ENCODE measurements around the gene WDR36. TPM values are rescaled to one million over a fixed set of nuclear protein-coding genes. Genes with fewer than 3 reads are reported as not detected.

The WDR36 gene
- total and polyA plus RNA-seq, 7 donors = 2.4 to 22.8 (median 14.4) TPM

- peak; percentile 63 for DNase-seq
- no peaks in the 10 kb centered on the region for H3K36me3 ChIP-seq
- intact Hi-C loops (cut with DNase I) = no loop called here
- peak overlapping the region in 3 of 4 donors; percentile 11 to 34 (median 27) for H3K4me3 ChIP-seq
- TF ChIP-seq POLR2A (IDR thresholded peaks at IDR 0.05) (no peak), CTCF (IDR thresholded peaks at IDR 0.05) (no peak), EP300 (IDR thresholded peaks at IDR 0.05) (no peak), POLR2AphosphoS5 (IDR thresholded peaks at IDR 0.05) (no peak)
- peaks cover 0 to 27% (median 0%) of the 10 kb centered on the region in 3 donors for H3K27me3 ChIP-seq
- no peak overlapping the region for H3K27ac ChIP-seq
- no peaks in the 10 kb centered on the region for H3K9me3 ChIP-seq
- peaks cover 0 to 24% (median 18%) of the 10 kb centered on the region in 4 donors for H3K4me1 ChIP-seq
- 11 to 18% methylated on average over 42 of the region's 42 CpGs for WGBS, 2 donors
These were observed 21.6 kb upstream of the WDR36 start for GRCh38 chr5:111070272-111071134.

- no peaks in the 10 kb centered on the region for H3K9me3 ChIP-seq
- intact Hi-C loops (cut with DNase I) = no loop called here
- no peaks in the 10 kb centered on the region for H3K36me3 ChIP-seq
- no peak for DNase-seq
- H3K27me3 ChIP-seq = peaks cover 0 to 27% (median 0%) of the 10 kb centered on the region in 3 donors
- TF ChIP-seq CTCF (IDR thresholded peaks at IDR 0.05) = no peak
- TF ChIP-seq POLR2A (IDR thresholded peaks at IDR 0.05) = no peak
- TF ChIP-seq EP300 (IDR thresholded peaks at IDR 0.05) = no peak
- TF ChIP-seq POLR2AphosphoS5 (IDR thresholded peaks at IDR 0.05) = no peak
- 81 to 84% methylated on average over 4 of the region's 4 CpGs for WGBS, 2 donors
- peak within 1 kb of the TSS in 1 of 4 donors; percentile 74 for H3K27ac ChIP-seq
- peak within 1 kb of the TSS; percentile 43 to 64 (median 58) for H3K4me3 ChIP-seq
- H3K4me1 ChIP-seq = peaks cover 0 to 24% (median 19%) of the 10 kb centered on the region in 4 donors
These were observed 20.7 kb upstream of the WDR36 start, which contains the start of gene TSLP for GRCh38 chr5:111071413-111071812. TSLP (plus strand) TSS chr5:111071713; CDS start chr5:111071891, 178 bp downstream.

GRCh38 chr5:111072949-111073682 is 19.0 kb upstream of the WDR36 start:
- intact Hi-C loops (cut with DNase I) = no loop called here
- Histone ChIP-seq H3K9me3 (no peaks in the 10 kb centered on the region), H3K36me3 (no peaks in the 10 kb centered on the region), H3K4me3 (peak overlapping the region; percentile 43 to 64 (median 58)), H3K27me3 (peaks cover 0 to 27% (median 0%) of the 10 kb centered on the region in 3 donors), H3K27ac (peak overlapping the region; percentile 2 to 74 (median 34)), H3K4me1 (peaks cover 0 to 24% (median 19%) of the 10 kb centered on the region in 4 donors)
- 3% methylated on average over 44 of the region's 44 CpGs for WGBS, 2 donors
- DNase-seq = peak; percentile 71
- no peak for TF ChIP-seq POLR2AphosphoS5 (IDR thresholded peaks at IDR 0.05)
- no peak for TF ChIP-seq POLR2A (IDR thresholded peaks at IDR 0.05)
- TF ChIP-seq CTCF (IDR thresholded peaks at IDR 0.05) = no peak
- TF ChIP-seq EP300 (IDR thresholded peaks at IDR 0.05) = no peak

- 70 to 85% methylated on average over 2 of the region's 2 CpGs for WGBS, 2 donors
- no peak overlapping the region for H3K27ac ChIP-seq
- no peaks in the 10 kb centered on the region for H3K36me3 ChIP-seq
- H3K4me3 ChIP-seq = peak overlapping the region in 1 of 4 donors; percentile 64
- H3K27me3 ChIP-seq = peaks cover 0 to 17% (median 0%) of the 10 kb centered on the region in 3 donors
- TF ChIP-seq POLR2A (IDR thresholded peaks at IDR 0.05) (no peak), EP300 (IDR thresholded peaks at IDR 0.05) (no peak), POLR2AphosphoS5 (IDR thresholded peaks at IDR 0.05) (no peak), CTCF (IDR thresholded peaks at IDR 0.05) (no peak)
- intact Hi-C loops (cut with DNase I) = no loop called here
- no peak for DNase-seq
- H3K4me1 ChIP-seq = peaks cover 0 to 24% (median 19%) of the 10 kb centered on the region in 4 donors
- no peaks in the 10 kb centered on the region for H3K9me3 ChIP-seq
These were observed 17.9 kb upstream of the WDR36 start for GRCh38 chr5:111074244-111074643.

Data from sigmoid colon (tissue), 7 donors.